ENCODE data around the gene ABL1. TPM values are rescaled to one million over a fixed set of nuclear protein-coding genes. Genes with fewer than 3 reads are reported as not detected.
A peak's percentile ranks its signal among the peaks of the same experiment; 100 is the strongest.

Gene ABL1
- polyA plus RNA-seq, 1 of the 3 experiments (the other 2 are of a cell fraction): 24.6 TPM

DNA sequence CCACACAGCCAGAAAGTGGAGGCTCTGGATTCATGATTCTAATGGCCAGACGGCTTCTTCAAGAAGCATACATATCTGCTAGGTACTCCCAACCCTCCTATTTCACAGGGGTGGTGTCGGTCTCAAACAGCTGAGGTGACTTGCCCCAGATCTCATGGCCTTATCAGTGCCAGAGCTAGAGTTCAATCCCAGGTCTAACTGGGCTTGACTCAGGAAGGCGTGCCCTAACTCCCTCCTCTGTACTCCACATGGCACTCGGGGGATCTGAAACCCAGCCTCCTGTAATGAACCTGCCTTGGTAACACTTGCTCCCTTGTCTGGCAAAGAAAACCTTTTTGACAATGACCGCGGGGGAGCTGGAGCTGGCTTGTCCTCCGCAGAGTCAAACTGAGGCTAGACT is 59.5 kb downstream of the ABL1 start (continued):
- TF ChIP-seq, protein P1, sequence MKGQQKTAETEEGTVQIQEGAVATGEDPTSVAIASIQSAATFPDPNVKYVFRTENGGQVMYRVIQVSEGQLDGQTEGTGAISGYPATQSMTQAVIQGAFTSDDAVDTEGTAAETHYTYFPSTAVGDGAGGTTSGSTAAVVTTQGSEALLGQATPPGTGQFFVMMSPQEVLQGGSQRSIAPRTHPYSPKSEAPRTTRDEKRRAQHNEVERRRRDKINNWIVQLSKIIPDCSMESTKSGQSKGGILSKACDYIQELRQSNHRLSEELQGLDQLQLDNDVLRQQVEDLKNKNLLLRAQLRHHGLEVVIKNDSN (IDR thresholded peaks at IDR 0.05; ENCODE audit: borderline replicate concordance, low read depth): no peak

DNA sequence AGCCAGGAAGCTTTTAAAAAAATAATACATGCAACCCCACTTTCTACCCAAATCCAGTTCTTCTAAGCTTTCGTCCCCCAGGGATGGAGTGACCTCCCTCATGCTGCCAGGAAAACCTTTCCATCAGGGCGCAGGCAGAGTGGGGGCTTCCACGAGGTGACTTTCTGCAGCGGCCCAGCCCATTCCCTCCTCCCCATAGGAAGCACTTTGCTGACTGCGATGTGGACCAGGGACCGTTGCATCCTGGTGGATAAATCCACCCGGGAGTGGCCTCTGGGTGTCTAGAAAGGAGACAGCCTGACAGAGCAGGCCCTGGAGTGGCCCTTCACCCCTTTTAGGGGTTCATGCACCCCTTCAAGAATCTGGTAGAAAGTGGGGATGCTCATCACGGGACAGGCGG is 60.0 kb downstream of the ABL1 start:
- peaks cover 9% of the 10 kb centered on the region for H3F3A ChIP-seq (replicated peaks; ENCODE audit: insufficient read depth)
- ChIA-PET POLR2A (no interaction called here), CTCF (interaction anchor here (1.0 to 4.1 kb wide), 4 partner anchors 29 to 151 kb away, joined by 4 to 19 read pairs (median 8); no protein-coding TSS in a partner anchor)
- H3K27me3 ChIP-seq (ENCODE audit: insufficient read depth): no peaks in the 10 kb centered on the region
- no peaks in the 10 kb centered on the region for H3K9me3 ChIP-seq
- H3K27ac ChIP-seq (ENCODE audit: low read depth in 2 of 2, low read length in 1 of 2): no peak overlapping the region; a peak in 1 of 4 replicates
- peaks cover 28% of the 10 kb centered on the region; the same call in 1 of the 2 replicates for H4K20me1 ChIP-seq (ENCODE audit: insufficient read depth)
- peak; percentile 19 for DNase-seq
- WGBS (ENCODE audit: low lambda C conversion rate): 89% methylated on average over 9 of the region's 9 CpGs
- no peaks in the 10 kb centered on the region for H3K79me2 ChIP-seq (ENCODE audit: insufficient read depth)
- no peak for TF ChIP-seq NRF1 (IDR thresholded peaks at IDR 0.05; ENCODE audit: low read depth, low read length)
- no peak for TF ChIP-seq YY1 (IDR thresholded peaks at IDR 0.05; ENCODE audit: low read depth)
- TF ChIP-seq RFX5 (IDR thresholded peaks at IDR 0.05; ENCODE audit: low read length): no peak
- TF ChIP-seq GATA2 (CRISPR knock-in tag; IDR thresholded peaks at IDR 0.05): no peak
- TF ChIP-seq SIN3A (IDR thresholded peaks at IDR 0.05; ENCODE audit: borderline replicate concordance, low read depth, low read length): no peak
- TF ChIP-seq RCOR1 (IDR thresholded peaks at IDR 0.05; ENCODE audit: low read length): no peak
- peaks cover 18 to 40% of the 10 kb centered on the region in 2 experiments for H3K36me3 ChIP-seq (replicated peaks in 1 of 2; ENCODE audit: control insufficient read depth in 1 of 2, insufficient read depth in 2 of 2, low read length in 1 of 2)
- no peak overlapping the region for H3K4me3 ChIP-seq (ENCODE audit: low read depth in 2 of 2, low read length in 1 of 2)
- no peak overlapping the region for H3K9ac ChIP-seq
- no peaks in the 10 kb centered on the region for H3K9me2 ChIP-seq
- H2AFZ ChIP-seq (ENCODE audit: low read depth): no peak overlapping the region
- H3K4me2 ChIP-seq: no peak overlapping the region
- H3K4me1 ChIP-seq (ENCODE audit: control insufficient read depth in 1 of 2, insufficient read depth in 2 of 2, low read depth in 1 of 2, low read length in 1 of 2): peaks cover 0 to 3% of the 10 kb centered on the region in 2 experiments; a peak in 1 of 4 replicates

DNA sequence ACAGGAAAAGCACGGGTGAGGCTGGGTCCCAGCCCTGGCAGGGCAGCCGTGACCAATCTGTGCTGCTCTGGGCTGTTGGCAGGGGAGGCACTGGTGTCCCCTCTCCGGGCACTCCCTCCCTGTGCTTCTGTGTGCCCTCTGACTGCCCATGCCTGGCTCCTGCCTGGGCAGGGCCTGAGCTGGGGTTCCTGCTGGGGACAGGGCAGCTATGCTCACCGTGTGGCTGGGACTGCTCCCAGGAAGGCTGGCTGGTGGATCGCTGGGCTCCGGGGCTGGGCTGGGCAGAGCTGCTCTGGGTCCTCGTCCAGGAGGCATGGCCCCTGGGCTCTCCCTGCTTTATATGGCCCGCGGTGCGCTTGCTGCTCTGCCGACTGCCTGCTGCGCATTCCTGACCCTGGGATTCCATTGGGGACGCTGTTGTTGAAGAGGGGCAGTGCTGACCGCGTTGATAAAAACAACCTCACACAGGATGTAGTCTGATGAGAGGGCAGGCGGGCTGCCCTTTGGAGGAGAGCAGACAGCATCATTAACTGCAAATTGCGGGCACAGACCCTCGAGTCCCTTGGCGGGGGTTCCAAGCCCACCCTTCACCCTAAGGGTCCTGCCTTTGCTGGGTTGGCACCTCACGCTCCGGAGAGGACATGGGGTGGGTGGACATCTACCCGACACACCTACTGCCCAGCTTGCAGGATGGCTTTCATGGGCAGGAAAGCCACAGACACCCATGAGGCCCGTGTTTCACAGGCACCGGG is 60.6 kb downstream of the ABL1 start:
- Histone ChIP-seq H3K9me3 (no peaks in the 10 kb centered on the region), H3K79me2 (ENCODE audit: insufficient read depth) (no peaks in the 10 kb centered on the region), H3K4me2 (no peak overlapping the region), H3F3A (replicated peaks; ENCODE audit: insufficient read depth) (peaks cover 9% of the 10 kb centered on the region), H3K4me3 (ENCODE audit: low read depth in 2 of 2, low read length in 1 of 2) (no peak overlapping the region), H3K9me2 (no peaks in the 10 kb centered on the region), H3K9ac (no peak overlapping the region), H3K4me1 (ENCODE audit: control insufficient read depth in 1 of 2, insufficient read depth in 2 of 2, low read depth in 1 of 2, low read length in 1 of 2) (peaks cover 0 to 3% of the 10 kb centered on the region in 2 experiments; a peak in 1 of 4 replicates), H4K20me1 (ENCODE audit: insufficient read depth) (peaks cover 27% of the 10 kb centered on the region; the same call in 1 of the 2 replicates), H2AFZ (ENCODE audit: low read depth) (no peak overlapping the region), H3K27me3 (ENCODE audit: insufficient read depth) (no peaks in the 10 kb centered on the region), H3K36me3 (replicated peaks in 1 of 2; ENCODE audit: control insufficient read depth in 1 of 2, insufficient read depth in 2 of 2, low read length in 1 of 2) (peaks cover 14 to 35% of the 10 kb centered on the region in 2 experiments), H3K27ac (ENCODE audit: low read depth in 2 of 2, low read length in 1 of 2) (no peak overlapping the region)
- peak; percentile 33 for DNase-seq
- POLR2A ChIA-PET: no interaction called here
- 85% methylated on average over 9 of the region's 24 CpGs for WGBS (ENCODE audit: low lambda C conversion rate)
- CTCF ChIA-PET: interaction anchor here (3.0 to 4.1 kb wide), 2 partner anchors 30 to 46 kb away, joined by 12 to 19 read pairs; no protein-coding TSS in a partner anchor
- TF ChIP-seq YY1 (IDR thresholded peaks at IDR 0.05; ENCODE audit: low read depth) (no peak), SMC3 (IDR thresholded peaks at IDR 0.05; ENCODE audit: low read depth, low read length) (no peak)
- TF ChIP-seq, protein P1 (IDR thresholded peaks at IDR 0.05; ENCODE audit: borderline replicate concordance, low read depth): no peak

All from SK-N-SH (cell line).